Subcutaneous preadipocyte (primary cell): ENCODE data around the gene XPC. TPM values are rescaled to one million over a fixed set of nuclear protein-coding genes. Genes with fewer than 3 reads are reported as not detected.

Experiments
- total RNA-seq: library from RNA; depleted of rRNA; stranded (reverse); fragments of >200 nt; gene quantifications from 2 replicates; pipeline ENCODE4 v1.2.3, GENCODE V29; 2012

XPC gene
- 35.3 and 42.6 TPM in 2 replicates for total RNA-seq

DNA sequence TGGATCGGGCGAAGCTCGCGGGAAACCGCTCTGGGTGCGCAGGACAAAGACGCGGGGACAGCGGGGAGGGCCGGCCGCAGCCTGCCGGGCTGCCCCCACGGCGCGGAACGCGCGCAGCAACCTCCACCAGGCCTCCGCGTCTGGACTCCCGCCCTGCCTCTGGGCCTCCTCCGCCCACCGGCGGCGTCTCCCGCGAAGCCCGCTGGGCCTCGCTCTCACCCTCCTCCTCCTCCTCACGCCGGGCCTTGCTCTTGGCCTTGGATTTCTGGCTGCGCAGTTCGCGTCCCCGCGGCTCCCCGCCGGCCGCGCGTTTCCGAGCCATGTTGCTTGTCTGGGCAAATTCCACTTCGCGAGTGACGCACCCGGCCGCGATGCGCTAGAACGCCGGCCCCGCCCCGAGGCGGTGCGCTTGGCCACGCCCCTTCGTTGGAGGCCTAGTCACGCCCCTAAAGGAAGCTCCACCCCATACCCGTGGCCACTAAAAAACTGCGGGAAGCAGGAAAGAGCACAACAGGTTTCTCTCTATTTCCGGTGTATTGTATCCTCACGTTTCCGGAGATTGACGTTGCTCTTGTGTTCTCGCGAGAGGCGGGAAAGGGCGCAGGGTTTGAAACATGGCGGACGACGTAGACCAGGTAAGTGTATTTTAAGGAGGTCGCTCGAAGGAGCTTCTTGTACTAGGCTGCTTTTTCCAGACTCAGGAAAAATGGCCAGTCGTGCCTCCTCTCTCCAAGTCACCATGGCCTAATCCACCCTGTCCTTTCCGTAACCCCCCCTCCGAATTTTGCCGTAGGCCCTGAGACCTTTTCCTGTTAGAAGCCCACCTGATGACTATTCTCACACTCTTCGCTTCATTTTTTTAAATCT lies at the start of gene XPC, which contains the start of gene LSM3:
Gene XPC (minus strand): TSS at position 355 of the 867 bp plus-strand sequence. CDS start 33 bp downstream, at position 322.
Gene LSM3 (plus strand): TSS at position 571 of the 867 bp plus-strand sequence. CDS start 44 bp downstream, at position 615.

GRCh38 chr3:14124615-14125192 lies 53.7 kb downstream of the XPC start, which contains the start of the genes CHCHD4 and TMEM43:
Gene CHCHD4, minus strand, starts transcription at chr3:14124870. Its CDS starts 194 bp downstream, at chr3:14124676.
Gene TMEM43, plus strand, starts transcription at chr3:14125052. Its CDS starts 142 bp downstream, at chr3:14125194.

Other genes starting within 250 kb of the XPC start
- 13.6 and 17.4 TPM in 2 replicates for gene CHCHD4, start 53.7 kb downstream of the XPC start, total RNA-seq
- 103 and 114 TPM in 2 replicates for gene TMEM43, start 53.5 kb downstream of the XPC start, total RNA-seq
- gene LSM3, start 216 bp upstream of the XPC start, total RNA-seq: 5.9 and 7.3 TPM in 2 replicates
- 12.1 and 19.9 TPM in 2 replicates for gene SLC6A6, start 224.0 kb upstream of the XPC start, total RNA-seq